ENCODE data around the gene SYTL1. TPM values are rescaled to one million over a fixed set of nuclear protein-coding genes. Genes with fewer than 3 reads are reported as not detected.
A peak's percentile ranks its signal among the peaks of the same experiment; 100 is the strongest.

Gene SYTL1
- total and polyA plus RNA-seq, 4 donors = 10.5 to 58.0 (median 34.6) TPM

GRCh38 chr1:27402349-27402754 is 60.5 kb downstream of the SYTL1 start:
- Histone ChIP-seq H3K9me3 (ENCODE audit: control insufficient read depth in 4 of 4, insufficient read depth in 3 of 4, low read length in 3 of 4) (no peaks in the 10 kb centered on the region), H3K27me3 (ENCODE audit: control insufficient read depth in 3 of 3, insufficient read depth in 3 of 3, low read length in 2 of 3) (no peaks in the 10 kb centered on the region), H3K4me3 (no peak overlapping the region), H3K9ac (ENCODE audit: insufficient read depth in 1 of 2, low read length in 2 of 2) (peak overlapping the region in 1 of 2 donors; percentile 4), H3K4me1 (ENCODE audit: control insufficient read depth in 5 of 5, insufficient read depth in 5 of 5, low read length in 5 of 5) (peaks cover 0 to 44% (median 23%) of the 10 kb centered on the region in 5 donors), H3K27ac (ENCODE audit: low read depth in 1 of 2, low read length in 1 of 2) (peak overlapping the region; percentile 21 to 82), H3K36me3 (ENCODE audit: control insufficient read depth in 4 of 4, insufficient read depth in 4 of 4, low read length in 4 of 4) (peaks cover 0 to 12% (median 6%) of the 10 kb centered on the region in 4 donors)
- WGBS, 2 donors = 21 to 24% methylated on average over 8 of the region's 8 CpGs
- peak in 2 of 3 donors; percentile 69 to 73 for DNase-seq
- peak; percentile 57 for TF ChIP-seq CTCF (IDR thresholded peaks at IDR 0.05; ENCODE audit: control extremely low read depth, extremely low read depth)
- peak; percentile 59 for ATAC-seq (ENCODE audit: insufficient read depth, low FRiP score)

DNA sequence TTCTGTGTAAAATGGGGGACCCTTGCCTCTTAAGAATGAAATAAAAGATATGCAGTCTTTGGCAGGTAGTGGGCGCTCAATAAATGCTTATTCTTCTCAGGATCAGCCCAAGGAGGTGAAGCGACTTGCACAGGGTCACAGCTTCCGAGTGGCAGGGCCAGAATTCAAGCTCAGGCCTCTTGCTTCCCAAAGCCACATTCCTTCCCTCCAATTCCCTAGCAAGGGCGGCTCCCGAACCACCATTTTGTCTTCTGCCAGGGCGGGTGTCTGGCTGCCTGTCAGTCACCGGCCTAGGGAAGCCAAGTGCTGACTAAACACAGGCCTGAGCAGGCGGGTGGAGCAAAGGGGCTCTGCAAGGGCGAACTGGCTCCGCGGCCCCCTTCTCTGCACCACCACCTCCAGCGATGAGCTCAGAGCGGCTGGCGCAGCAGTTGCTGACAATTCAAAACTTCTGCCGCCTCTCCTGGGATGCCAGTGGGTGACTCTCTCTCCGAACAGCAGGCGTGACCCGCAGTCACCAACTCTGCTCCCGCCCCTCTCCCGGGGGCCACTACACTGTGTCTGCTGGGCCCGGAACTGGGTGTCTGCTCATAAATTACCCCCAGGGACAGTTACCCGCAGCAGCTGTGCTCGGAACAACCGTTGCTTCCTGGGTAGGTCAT is 61.4 kb downstream of the SYTL1 start:
- no peak overlapping the region for H3K9ac ChIP-seq (ENCODE audit: insufficient read depth in 1 of 2, low read length in 2 of 2)
- 18 to 46% methylated on average over 24 of the region's 24 CpGs for WGBS, 2 donors
- no peaks in the 10 kb centered on the region for H3K9me3 ChIP-seq (ENCODE audit: control insufficient read depth in 4 of 4, insufficient read depth in 3 of 4, low read length in 3 of 4)
- DNase-seq (peak; percentile 75 to 80 (median 76)), ATAC-seq (ENCODE audit: insufficient read depth, low FRiP score) (no peak)
- peaks cover 1 to 20% (median 14%) of the 10 kb centered on the region in 4 donors for H3K36me3 ChIP-seq (ENCODE audit: control insufficient read depth in 4 of 4, insufficient read depth in 4 of 4, low read length in 4 of 4)
- no peak overlapping the region for H3K4me3 ChIP-seq
- TF ChIP-seq CTCF (IDR thresholded peaks at IDR 0.05; ENCODE audit: control extremely low read depth, extremely low read depth) = no peak
- H3K4me1 ChIP-seq (ENCODE audit: control insufficient read depth in 5 of 5, insufficient read depth in 5 of 5, low read length in 5 of 5) = peaks cover 0 to 44% (median 23%) of the 10 kb centered on the region in 5 donors
- peak overlapping the region; percentile 21 to 82 for H3K27ac ChIP-seq (ENCODE audit: low read depth in 1 of 2, low read length in 1 of 2)
- H3K27me3 ChIP-seq (ENCODE audit: control insufficient read depth in 3 of 3, insufficient read depth in 3 of 3, low read length in 2 of 3) = no peaks in the 10 kb centered on the region

Small RNA genes lying within 50 kb of the gene (small RNA-seq; reads per million reads assigned to genes)
- not detected for gene RNU6-48P (ENCODE audit: low replicate concordance)

Other genes with a start within 250 kb of the SYTL1 start
- 10 to 100 TPM; 19.3 to 48.0 TPM for gene SLC9A1, start 186.9 kb upstream of the SYTL1 start, total RNA-seq
- 10 to 100 TPM; 19.7 to 29.6 TPM for gene SLC9A1, start 186.9 kb upstream of the SYTL1 start, polyA plus RNA-seq
- 10 to 100 TPM; 38.1 to 41.0 TPM for gene WDTC1, start 107.4 kb upstream of the SYTL1 start, total RNA-seq
- 10 to 100 TPM; 19.8 to 22.2 TPM for gene WDTC1, start 107.4 kb upstream of the SYTL1 start, polyA plus RNA-seq
- 10 to 100 TPM; 25.2 to 46.8 TPM for gene TMEM222, start 19.9 kb upstream of the SYTL1 start, total RNA-seq
- gene TMEM222, start 19.9 kb upstream of the SYTL1 start, polyA plus RNA-seq = 10 to 100 TPM; 50.1 to 51.5 TPM
- gene MAP3K6, start 24.9 kb downstream of the SYTL1 start, total RNA-seq = 10 to 100 TPM; 17.0 to 96.6 TPM
- 10 to 100 TPM; 53.1 to 72.5 TPM for gene MAP3K6, start 24.9 kb downstream of the SYTL1 start, polyA plus RNA-seq
- 100 to 1,000 TPM in 1 of 2 donors, 10 to 100 TPM in 1; 36.6 to 611 TPM for gene FCN3, start 32.8 kb downstream of the SYTL1 start, total RNA-seq
- 100 to 1,000 TPM; 452 to 489 TPM for gene FCN3, start 32.8 kb downstream of the SYTL1 start, polyA plus RNA-seq
- gene CD164L2, start 41.3 kb downstream of the SYTL1 start, total RNA-seq = 10 to 100 TPM in 1 of 2 donors, 1 to 10 TPM in 1; 6.3 to 19.8 TPM
- gene CD164L2, start 41.3 kb downstream of the SYTL1 start, polyA plus RNA-seq = 10 to 100 TPM in 1 of 2 donors, 1 to 10 TPM in 1; 6.8 to 11.0 TPM
- gene GPR3, start 50.6 kb downstream of the SYTL1 start, total RNA-seq = under 1 TPM; 0.51 to 0.58 TPM
- gene GPR3, start 50.6 kb downstream of the SYTL1 start, polyA plus RNA-seq = 1 to 10 TPM; 1.3 to 1.8 TPM
- gene WASF2, start 148.1 kb downstream of the SYTL1 start, total RNA-seq = 100 to 1,000 TPM in 1 of 2 donors, 10 to 100 TPM in 1; 47.9 to 136 TPM
- gene WASF2, start 148.1 kb downstream of the SYTL1 start, polyA plus RNA-seq = 10 to 100 TPM; 27.3 to 51.0 TPM